Measurements from ENCODE around the gene AFAP1L1.

GRCh38 chr5:149237662-149238061 lies 34.0 kb upstream of the AFAP1L1 start:
- TF ChIP-seq EZH2 (IDR thresholded peaks at IDR 0.05; ENCODE audit: borderline replicate concordance, low read depth, low read length, severe bottlenecking) (no peak), MYC (IDR thresholded peaks at IDR 0.05; ENCODE audit: low read depth, low read length) (no peak)
